Measurements from ENCODE around the gene SPATA4.
"Not testable (repeated sequence)": the region's sequence is repeated elsewhere in the genome, so short reads cannot be mapped to it uniquely, and the experiment has no call there.

SPATA4 gene

GRCh38 chr4:176212351-176212750, 17.0 kb upstream of the SPATA4 start:
- H3K9ac ChIP-seq (ENCODE audit: low read length); H2BK12ac ChIP-seq (ENCODE audit: low read length in 2 of 2); H2BK15ac ChIP-seq (ENCODE audit: low read depth, poor library complexity, severe bottlenecking); H3K27me3 ChIP-seq (ENCODE audit: control insufficient read depth in 1 of 2, insufficient read depth in 1 of 2, low read length in 2 of 2); H3K4me2 ChIP-seq (ENCODE audit: low read length, poor library complexity, severe bottlenecking); H4K8ac ChIP-seq (ENCODE audit: low read length); H3K36me3 ChIP-seq (ENCODE audit: control insufficient read depth in 1 of 2, insufficient read depth in 2 of 2, low read depth in 1 of 2, low read length in 2 of 2); H3K23ac ChIP-seq (ENCODE audit: low read length in 2 of 2); H2BK120ac ChIP-seq (ENCODE audit: low read depth, low read length); H3K4ac ChIP-seq (ENCODE audit: low read depth in 1 of 2, low read length in 2 of 2); H3K79me1 ChIP-seq (replicated peaks; ENCODE audit: low read length, poor library complexity, severe bottlenecking); H3K18ac ChIP-seq (ENCODE audit: low read depth in 1 of 2, low read length in 2 of 2); H2AK5ac ChIP-seq (ENCODE audit: low read length, severe bottlenecking); DNase-seq; H3K9me3 ChIP-seq (ENCODE audit: control insufficient read depth, low read length); H2AFZ ChIP-seq (ENCODE audit: low read depth, low read length); H3K4me3 ChIP-seq (ENCODE audit: insufficient read depth in 1 of 2, low read depth in 1 of 2, low read length in 2 of 2); H4K91ac ChIP-seq (ENCODE audit: low read length); H3K14ac ChIP-seq (ENCODE audit: low read length in 2 of 2); H3K4me1 ChIP-seq (ENCODE audit: control insufficient read depth, insufficient read depth, low read depth, low read length); H2BK5ac ChIP-seq (ENCODE audit: low read depth, low read length, poor library complexity, severe bottlenecking); H3K27ac ChIP-seq (ENCODE audit: low read length, poor library complexity, severe bottlenecking): not testable (repeated sequence)
- 79% methylated on average over 3 of the region's 3 CpGs for WGBS

DNA sequence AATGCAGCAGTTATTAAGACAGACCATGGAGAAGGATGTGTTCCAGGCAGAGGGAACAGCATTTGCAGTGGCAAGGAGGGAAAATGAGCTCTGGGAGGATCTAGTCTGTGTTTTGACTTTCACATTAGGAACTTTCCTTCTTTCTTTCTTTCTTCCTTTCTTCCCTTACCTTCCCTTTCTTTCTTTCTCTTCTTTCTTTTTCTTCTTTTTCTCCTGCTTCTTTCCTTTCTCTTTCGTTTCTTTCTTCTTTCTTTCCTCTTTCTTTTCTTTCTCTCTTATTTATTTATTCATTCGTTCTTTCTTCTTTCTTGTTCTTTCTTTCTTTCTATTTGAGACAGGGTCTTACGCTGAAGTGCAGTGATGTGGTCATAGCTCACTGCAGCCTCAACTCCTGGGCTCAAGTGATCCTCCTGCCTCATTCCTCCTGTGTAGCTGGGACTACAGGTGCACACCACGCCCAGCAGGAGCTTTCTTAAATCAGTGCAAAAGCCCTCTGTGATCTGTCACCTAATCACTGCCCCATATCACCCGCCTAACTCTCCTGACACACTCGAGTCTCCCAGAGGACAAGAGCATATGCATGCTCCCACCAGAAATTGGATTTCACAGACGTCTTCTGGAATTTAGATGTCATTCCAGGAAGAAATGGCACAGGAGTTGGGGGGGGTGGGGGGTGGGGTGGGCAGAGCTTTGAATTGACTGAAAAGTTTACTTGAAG, 15.4 kb upstream of the SPATA4 start:
- Histone ChIP-seq H3K4me3 (ENCODE audit: insufficient read depth in 1 of 2, low read depth in 1 of 2, low read length in 2 of 2) (no peak overlapping the region), H3K4me2 (ENCODE audit: low read length, poor library complexity, severe bottlenecking) (no peak overlapping the region), H3K14ac (ENCODE audit: low read length in 2 of 2) (no peak overlapping the region), H4K8ac (ENCODE audit: low read length) (no peak overlapping the region), H2BK12ac (ENCODE audit: low read length in 2 of 2) (no peak overlapping the region), H2AFZ (ENCODE audit: low read depth, low read length) (no peak overlapping the region), H3K27ac (ENCODE audit: low read length, poor library complexity, severe bottlenecking) (no peak overlapping the region), H3K18ac (ENCODE audit: low read depth in 1 of 2, low read length in 2 of 2) (no peak overlapping the region), H3K4ac (ENCODE audit: low read depth in 1 of 2, low read length in 2 of 2) (no peak overlapping the region), H3K79me1 (replicated peaks; ENCODE audit: low read length, poor library complexity, severe bottlenecking) (no peaks in the 10 kb centered on the region), H2AK5ac (ENCODE audit: low read length, severe bottlenecking) (no peak overlapping the region), H3K36me3 (ENCODE audit: control insufficient read depth in 1 of 2, insufficient read depth in 2 of 2, low read depth in 1 of 2, low read length in 2 of 2) (no peaks in the 10 kb centered on the region), H2BK120ac (ENCODE audit: low read depth, low read length) (no peak overlapping the region), H2BK5ac (ENCODE audit: low read depth, low read length, poor library complexity, severe bottlenecking) (no peak overlapping the region), H3K4me1 (ENCODE audit: control insufficient read depth, insufficient read depth, low read depth, low read length) (no peaks in the 10 kb centered on the region), H3K27me3 (ENCODE audit: control insufficient read depth in 1 of 2, insufficient read depth in 1 of 2, low read length in 2 of 2) (peaks cover 0 to 15% of the 10 kb centered on the region in 2 experiments), H4K91ac (ENCODE audit: low read length) (peak overlapping the region; percentile 16), H3K9me3 (ENCODE audit: control insufficient read depth, low read length) (no peaks in the 10 kb centered on the region), H3K9ac (ENCODE audit: low read length) (no peak overlapping the region), H2BK15ac (ENCODE audit: low read depth, poor library complexity, severe bottlenecking) (no peak overlapping the region), H3K23ac (ENCODE audit: low read length in 2 of 2) (no peak overlapping the region)
- WGBS = 89% methylated on average over 7 of the region's 7 CpGs
- DNase-seq = no peak

- H2BK12ac ChIP-seq (ENCODE audit: low read length in 2 of 2) = no peak overlapping the region
- H3K18ac ChIP-seq (ENCODE audit: low read depth in 1 of 2, low read length in 2 of 2) = no peak overlapping the region
- 88% methylated on average over 2 of the region's 3 CpGs for WGBS
- H3K14ac ChIP-seq (ENCODE audit: low read length in 2 of 2) = no peak overlapping the region
- no peak overlapping the region for H2AK5ac ChIP-seq (ENCODE audit: low read length, severe bottlenecking)
- no peak overlapping the region for H4K91ac ChIP-seq (ENCODE audit: low read length)
- H3K4me2 ChIP-seq (ENCODE audit: low read length, poor library complexity, severe bottlenecking) = no peak overlapping the region
- no peak overlapping the region for H3K4me3 ChIP-seq (ENCODE audit: insufficient read depth in 1 of 2, low read depth in 1 of 2, low read length in 2 of 2)
- no peaks in the 10 kb centered on the region for H3K9me3 ChIP-seq (ENCODE audit: control insufficient read depth, low read length)
- no peak overlapping the region for H3K4ac ChIP-seq (ENCODE audit: low read depth in 1 of 2, low read length in 2 of 2)
- no peak for DNase-seq
- no peak overlapping the region for H2AFZ ChIP-seq (ENCODE audit: low read depth, low read length)
- H4K8ac ChIP-seq (ENCODE audit: low read length) = no peak overlapping the region
- no peak overlapping the region for H2BK15ac ChIP-seq (ENCODE audit: low read depth, poor library complexity, severe bottlenecking)
- H3K4me1 ChIP-seq (ENCODE audit: control insufficient read depth, insufficient read depth, low read depth, low read length) = no peaks in the 10 kb centered on the region
- no peaks in the 10 kb centered on the region for H3K79me1 ChIP-seq (replicated peaks; ENCODE audit: low read length, poor library complexity, severe bottlenecking)
- no peak overlapping the region for H3K27ac ChIP-seq (ENCODE audit: low read length, poor library complexity, severe bottlenecking)
- H3K27me3 ChIP-seq (ENCODE audit: control insufficient read depth in 1 of 2, insufficient read depth in 1 of 2, low read length in 2 of 2) = peaks cover 0 to 17% of the 10 kb centered on the region in 2 experiments
- H3K36me3 ChIP-seq (ENCODE audit: control insufficient read depth in 1 of 2, insufficient read depth in 2 of 2, low read depth in 1 of 2, low read length in 2 of 2) = no peaks in the 10 kb centered on the region
- no peak overlapping the region for H3K23ac ChIP-seq (ENCODE audit: low read length in 2 of 2)
- no peak overlapping the region for H3K9ac ChIP-seq (ENCODE audit: low read length)
- H2BK120ac ChIP-seq (ENCODE audit: low read depth, low read length) = no peak overlapping the region
- H2BK5ac ChIP-seq (ENCODE audit: low read depth, low read length, poor library complexity, severe bottlenecking) = no peak overlapping the region
Observed at GRCh38 chr4:176210101-176210500, 14.7 kb upstream of the SPATA4 start.

DNA sequence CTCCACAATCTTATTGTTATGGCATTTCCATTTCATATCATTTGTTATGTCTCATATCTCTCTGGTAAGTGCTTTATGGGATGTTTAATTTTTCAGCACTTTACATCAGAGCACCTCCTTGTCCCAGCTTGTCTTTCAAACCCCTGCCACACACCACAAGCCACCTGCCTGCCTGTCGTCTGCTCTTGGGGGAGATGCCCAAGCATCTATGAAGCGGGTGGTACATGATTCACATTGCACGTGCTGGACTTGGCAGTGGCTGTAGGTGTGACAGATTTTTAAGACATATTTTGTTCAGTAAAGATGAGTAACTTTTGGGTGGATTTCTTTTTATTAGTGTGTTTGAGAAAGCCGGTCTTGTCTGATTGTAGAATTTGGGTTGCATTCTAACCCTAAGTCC, 14.2 kb upstream of the SPATA4 start:
- Histone ChIP-seq H3K18ac (ENCODE audit: low read depth in 1 of 2, low read length in 2 of 2) (no peak overlapping the region), H3K4ac (ENCODE audit: low read depth in 1 of 2, low read length in 2 of 2) (no peak overlapping the region), H2BK120ac (ENCODE audit: low read depth, low read length) (no peak overlapping the region), H3K9me3 (ENCODE audit: control insufficient read depth, low read length) (no peaks in the 10 kb centered on the region), H3K9ac (ENCODE audit: low read length) (no peak overlapping the region), H3K23ac (ENCODE audit: low read length in 2 of 2) (no peak overlapping the region), H2BK5ac (ENCODE audit: low read depth, low read length, poor library complexity, severe bottlenecking) (no peak overlapping the region), H4K8ac (ENCODE audit: low read length) (no peak overlapping the region), H2BK12ac (ENCODE audit: low read length in 2 of 2) (no peak overlapping the region), H3K4me1 (ENCODE audit: control insufficient read depth, insufficient read depth, low read depth, low read length) (no peaks in the 10 kb centered on the region), H3K4me3 (ENCODE audit: insufficient read depth in 1 of 2, low read depth in 1 of 2, low read length in 2 of 2) (no peak overlapping the region), H3K4me2 (ENCODE audit: low read length, poor library complexity, severe bottlenecking) (no peak overlapping the region), H3K27ac (ENCODE audit: low read length, poor library complexity, severe bottlenecking) (no peak overlapping the region), H3K36me3 (ENCODE audit: control insufficient read depth in 1 of 2, insufficient read depth in 2 of 2, low read depth in 1 of 2, low read length in 2 of 2) (no peaks in the 10 kb centered on the region), H3K14ac (ENCODE audit: low read length in 2 of 2) (no peak overlapping the region), H3K79me1 (replicated peaks; ENCODE audit: low read length, poor library complexity, severe bottlenecking) (no peaks in the 10 kb centered on the region), H2AFZ (ENCODE audit: low read depth, low read length) (no peak overlapping the region), H3K27me3 (ENCODE audit: control insufficient read depth in 1 of 2, insufficient read depth in 1 of 2, low read length in 2 of 2) (peaks cover 0 to 17% of the 10 kb centered on the region in 2 experiments), H4K91ac (ENCODE audit: low read length) (no peak overlapping the region), H2AK5ac (ENCODE audit: low read length, severe bottlenecking) (no peak overlapping the region), H2BK15ac (ENCODE audit: low read depth, poor library complexity, severe bottlenecking) (no peak overlapping the region)
- no peak for DNase-seq
- 93% methylated on average over 4 of the region's 4 CpGs for WGBS
